T-helper 1 cell treated with Interleukin-12 subunit alpha and Interleukin-12 subunit beta and Interleukin-4 antibody, amounts not matched to agents 30 ng/mL and 1 ng/mL, for 36 hours (primary cell): ENCODE results near the gene RIPOR2. TPM values are rescaled to one million over a fixed set of nuclear protein-coding genes. Genes with fewer than 3 reads are reported as not detected.
"Not testable (repeated sequence)": the region's sequence is repeated elsewhere in the genome, so short reads cannot be mapped to it uniquely, and the experiment has no call there.

Experiments
- intact Hi-C: fragments of 100-400 bp; cut with micrococcal nuclease; formaldehyde crosslinking; loops from one replicate; pipeline ENCODE4 v1.15.1; 2024
- total RNA-seq: library from RNA; stranded (reverse); gene quantifications from 2 replicates; pipeline ENCODE4 v1.2.3, GENCODE V29; 2022

Gene RIPOR2
- total RNA-seq, 1 donor from 2014 or later = 214 TPM

DNA sequence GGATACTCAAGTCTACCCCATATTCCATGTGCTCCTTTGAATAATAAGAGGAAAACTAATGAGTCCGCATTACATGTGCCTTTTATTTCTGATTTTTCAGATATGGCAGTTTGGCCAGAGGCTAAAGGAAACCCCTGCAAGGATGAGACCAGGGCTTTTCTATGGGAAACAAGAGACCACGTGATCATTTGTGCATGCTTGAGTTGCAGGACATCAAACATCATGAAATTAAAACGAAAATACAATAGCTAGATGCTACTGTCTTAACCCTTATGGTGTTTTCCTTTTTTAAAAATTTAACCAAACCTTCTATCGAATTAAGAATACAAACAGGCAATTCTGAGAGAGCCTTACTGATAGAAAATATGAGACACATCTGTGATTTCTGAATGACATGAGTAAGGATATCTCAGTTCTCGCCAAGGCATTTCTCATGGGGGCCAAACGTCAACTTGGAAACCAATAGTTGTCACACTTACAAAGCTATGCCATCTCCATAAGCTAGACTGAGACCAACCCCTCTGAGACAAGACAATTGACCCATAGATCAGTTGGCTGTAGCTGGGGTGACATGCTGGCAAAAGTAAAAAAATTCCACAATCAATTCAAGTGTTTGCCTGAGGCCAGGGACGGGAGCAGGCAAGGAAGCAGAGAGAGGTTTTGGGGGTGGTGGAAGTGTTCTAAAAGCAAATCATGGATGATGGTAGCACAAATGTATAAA is 52.8 kb downstream of the RIPOR2 start:
- intact Hi-C loops = loop anchor here (2.0 kb wide), 1 partner anchor 52 kb away; the partner anchor contains the start of gene RIPOR2

DNA sequence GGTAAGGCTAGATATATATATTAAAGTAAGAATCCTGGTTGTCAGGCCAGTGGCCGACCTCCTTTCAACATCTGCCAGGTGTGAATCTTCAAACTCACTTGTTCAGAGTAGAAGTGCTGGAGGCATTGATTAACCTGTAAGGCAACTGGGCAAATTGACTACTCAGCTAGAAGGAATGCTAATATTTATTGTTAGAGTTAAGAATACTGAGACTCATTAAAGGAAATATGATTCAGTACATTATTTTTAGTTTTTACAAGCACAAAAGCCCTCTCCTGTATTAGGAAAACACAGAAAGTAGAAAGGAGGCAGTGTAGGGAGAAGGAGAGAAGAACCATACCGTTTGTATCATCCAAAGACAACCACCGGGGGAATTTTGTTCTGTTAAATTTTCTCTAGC is 53.5 kb downstream of the RIPOR2 start:
- intact Hi-C loops = loop anchor here (2.0 kb wide), 1 partner anchor 53 kb away; the partner anchor contains the start of gene RIPOR2

DNA sequence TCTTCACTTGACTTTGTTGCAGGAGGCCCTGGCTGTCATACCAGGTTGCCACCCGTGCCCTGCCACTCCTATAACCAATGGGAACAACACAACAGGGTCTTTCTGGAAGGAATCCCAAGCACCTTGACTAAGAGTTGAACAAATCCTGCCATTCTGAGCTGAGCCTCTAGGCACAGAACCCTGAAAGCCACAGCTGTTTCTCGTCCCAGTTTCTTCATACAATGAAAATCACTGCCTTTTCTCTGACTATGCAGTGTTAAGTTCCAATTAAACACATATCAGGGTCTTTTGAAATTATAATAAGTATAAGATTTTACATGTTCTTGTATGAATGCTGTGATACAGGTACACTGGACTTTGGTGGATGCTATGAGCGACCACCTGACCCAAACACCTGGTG is 54.4 kb downstream of the RIPOR2 start:
- intact Hi-C loops = no loop called here

DNA sequence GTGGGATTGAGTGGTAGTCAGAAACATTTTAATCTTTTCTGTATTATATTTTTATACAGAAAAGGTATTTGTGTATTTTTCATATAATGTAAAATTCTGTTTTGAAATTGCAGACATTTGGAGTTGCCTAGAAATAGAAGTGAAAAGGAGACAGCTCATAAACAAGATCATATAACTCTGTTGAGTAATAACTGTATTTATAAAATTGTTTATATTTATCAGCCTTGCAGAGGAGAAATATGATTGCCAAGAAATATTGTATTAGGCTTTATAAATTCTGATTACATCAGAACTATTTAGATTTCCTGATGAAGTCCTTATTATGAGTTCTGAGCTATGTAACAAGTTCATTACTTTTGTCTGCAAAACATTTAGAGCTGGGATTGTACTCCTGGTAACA is 55.3 kb downstream of the RIPOR2 start:
- intact Hi-C loops = no loop called here

DNA sequence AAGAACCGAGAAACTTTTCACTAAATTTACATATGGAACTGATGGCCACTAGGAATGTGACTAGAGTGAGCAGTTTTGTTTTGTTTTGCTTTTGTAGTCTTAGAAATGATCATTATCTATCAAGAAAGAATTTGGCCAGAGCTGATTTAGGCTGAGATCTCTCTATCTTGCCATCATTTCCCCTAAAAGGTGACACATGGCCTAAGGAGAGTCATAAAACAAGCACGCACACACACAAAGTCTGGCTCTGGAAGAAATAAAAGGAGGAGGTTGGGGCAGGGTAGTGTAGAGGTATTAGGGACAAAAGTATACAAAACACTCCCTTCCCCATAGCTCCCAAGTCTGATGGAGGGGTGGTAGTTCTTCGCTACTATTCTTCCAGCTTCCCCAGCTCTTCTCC is 56.4 kb downstream of the RIPOR2 start:
- intact Hi-C loops = no loop called here

DNA sequence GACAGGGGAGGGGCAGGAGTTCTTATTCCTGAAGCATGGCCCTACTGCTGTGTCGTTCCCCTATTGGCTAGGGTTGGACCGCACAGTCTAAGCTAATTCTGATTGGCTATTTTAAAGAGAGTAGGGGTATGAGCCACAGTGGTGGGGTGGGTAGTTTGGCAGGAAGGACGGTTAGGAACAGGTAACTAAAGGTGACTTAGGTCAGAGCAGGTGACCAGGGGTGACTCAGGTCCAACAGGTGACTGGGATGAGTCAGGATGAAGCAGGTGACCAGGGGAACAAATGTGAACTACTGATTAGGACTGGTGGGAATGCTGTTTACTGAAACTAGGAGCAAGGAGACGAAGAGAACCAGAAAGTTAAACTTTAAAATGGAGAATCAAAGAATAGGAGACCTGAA is 58.0 kb downstream of the RIPOR2 start:
- intact Hi-C loops = not testable (repeated sequence)

DNA sequence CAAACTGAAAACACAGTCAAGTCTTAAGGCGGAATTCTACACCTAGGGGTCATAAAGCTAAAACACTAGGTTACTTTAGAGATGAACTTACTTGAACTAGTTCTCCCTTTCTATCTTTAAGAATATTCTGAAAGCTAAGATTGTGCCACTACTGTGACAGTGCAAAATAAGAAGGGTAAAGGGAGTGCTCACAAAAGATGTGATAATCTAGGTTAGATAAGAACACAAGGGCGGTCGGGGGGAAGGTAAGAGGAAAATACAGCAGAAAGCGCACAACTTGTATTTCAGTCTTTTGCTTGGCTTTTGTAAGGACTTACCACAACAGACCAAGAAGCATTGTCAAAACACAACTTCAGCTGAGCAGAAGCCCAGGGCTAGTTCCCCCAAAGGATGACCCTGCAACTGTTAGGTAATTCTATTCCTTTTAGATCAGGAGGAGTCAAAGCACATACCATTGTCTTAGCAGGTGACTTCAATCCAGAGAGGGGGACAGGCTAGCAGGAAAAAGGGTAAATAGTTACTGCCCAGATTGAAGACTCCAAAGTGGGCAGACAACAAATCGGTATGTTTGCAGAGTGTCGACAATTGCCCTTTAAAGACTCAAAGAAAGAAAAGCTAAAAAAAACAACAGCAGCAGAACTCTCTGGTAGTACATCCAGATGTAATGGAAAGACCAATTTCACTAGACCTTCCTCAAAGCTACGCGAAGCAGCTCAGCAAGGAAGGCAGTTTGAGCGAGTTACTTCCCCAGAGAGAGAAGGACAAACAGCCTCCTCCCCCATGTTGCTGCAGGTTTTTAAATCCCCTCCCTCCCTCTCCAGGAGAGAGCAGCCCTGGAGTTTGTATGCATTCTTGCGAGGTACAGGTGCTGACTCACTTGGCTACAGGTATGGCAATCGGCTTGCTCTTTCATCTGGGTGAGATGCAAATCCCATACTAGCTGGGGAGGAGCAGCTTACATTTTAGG is 59.0 kb downstream of the RIPOR2 start:
- intact Hi-C loops = no loop called here

DNA sequence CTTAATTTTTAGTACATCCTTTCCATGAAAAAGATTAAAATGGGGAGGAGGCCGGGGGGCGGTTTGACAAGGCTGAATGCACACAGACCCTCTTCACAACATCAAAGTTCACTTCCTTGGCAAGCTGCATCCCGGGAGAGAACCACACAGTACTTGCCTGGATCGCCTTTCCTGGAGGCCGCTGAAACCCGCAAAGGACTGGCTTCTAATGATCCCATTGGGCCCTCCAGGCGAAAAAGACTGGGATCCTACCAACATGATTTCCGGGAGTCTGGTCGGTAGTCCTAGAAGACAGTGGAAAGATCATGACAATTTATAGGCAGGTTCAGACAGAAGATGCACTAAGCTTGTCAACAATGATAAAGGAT is 60.2 kb downstream of the RIPOR2 start:
- intact Hi-C loops = no loop called here

DNA sequence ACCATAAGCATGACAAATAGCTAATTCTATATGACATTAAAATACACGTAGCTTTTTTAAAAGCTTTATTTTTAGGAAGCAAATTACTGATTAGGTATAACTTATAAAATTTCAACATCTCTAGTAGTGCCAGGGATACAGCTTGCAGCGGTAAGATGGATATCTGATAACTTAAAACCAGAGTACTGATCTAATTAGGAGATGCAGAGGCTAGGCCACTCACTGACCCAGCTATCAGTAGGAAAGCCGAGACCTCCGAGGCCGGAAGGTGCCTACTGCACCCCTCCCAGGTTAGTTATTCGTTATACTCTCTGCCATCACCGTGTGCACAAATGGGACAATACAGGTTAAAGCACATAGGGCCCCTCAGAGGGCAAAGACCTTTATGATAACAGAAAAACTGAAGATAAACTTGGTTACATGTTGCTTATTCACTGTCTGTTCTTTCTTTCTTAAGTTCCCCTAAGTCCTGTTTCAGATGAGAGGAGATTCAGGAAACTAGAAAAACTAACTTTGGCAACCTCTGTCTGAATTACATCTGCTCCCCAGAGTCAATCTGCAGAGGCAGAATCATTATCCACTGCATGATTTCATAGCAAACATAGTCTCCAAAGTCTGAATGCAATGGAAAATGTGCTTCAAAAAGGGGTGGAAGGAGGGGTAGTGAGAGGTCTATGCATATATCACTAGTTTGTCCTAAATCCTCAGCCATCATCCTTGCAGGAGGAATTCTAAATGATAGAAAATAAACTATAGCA is 60.8 kb downstream of the RIPOR2 start:
- intact Hi-C loops = no loop called here

DNA sequence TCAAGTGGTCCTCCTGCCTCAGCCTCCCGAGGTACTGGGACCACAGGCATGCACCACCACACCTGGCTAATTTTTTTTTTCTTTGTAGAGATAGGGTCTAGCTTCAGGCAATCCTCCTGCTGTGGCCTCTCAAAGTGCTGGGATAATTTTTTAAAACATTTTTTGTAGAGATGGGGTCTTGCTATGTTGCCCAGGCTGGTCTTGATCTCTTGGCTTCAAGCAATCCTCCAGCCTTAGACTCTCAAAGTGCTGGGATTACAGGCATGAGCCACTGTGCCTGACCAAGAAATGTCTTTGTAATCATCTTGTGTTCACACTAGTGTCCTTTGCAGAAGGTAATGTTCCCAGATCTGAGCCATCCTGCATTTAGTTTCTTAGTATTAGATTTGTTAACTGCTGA is 61.6 kb downstream of the RIPOR2 start:
- intact Hi-C loops = no loop called here

DNA sequence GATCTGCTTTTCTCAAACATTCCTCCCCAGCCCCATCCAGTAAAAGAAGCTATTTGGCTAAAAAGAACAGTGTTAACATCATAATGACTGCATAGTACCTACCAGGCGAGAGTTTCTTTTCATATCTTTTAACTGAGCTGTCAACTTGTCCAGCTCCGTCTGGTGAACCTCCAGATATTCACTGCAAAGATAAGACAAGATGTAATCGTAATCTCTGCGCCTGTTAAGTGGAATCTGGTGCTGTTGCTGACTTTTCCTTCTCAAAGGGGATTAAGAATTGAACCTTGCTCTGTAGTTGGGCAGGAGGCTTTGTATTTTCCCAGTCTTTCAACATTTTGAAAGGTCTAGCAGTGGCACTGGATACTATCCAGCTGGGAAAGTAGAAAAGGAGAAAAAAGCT is 63.0 kb downstream of the RIPOR2 start:
- intact Hi-C loops = no loop called here

DNA sequence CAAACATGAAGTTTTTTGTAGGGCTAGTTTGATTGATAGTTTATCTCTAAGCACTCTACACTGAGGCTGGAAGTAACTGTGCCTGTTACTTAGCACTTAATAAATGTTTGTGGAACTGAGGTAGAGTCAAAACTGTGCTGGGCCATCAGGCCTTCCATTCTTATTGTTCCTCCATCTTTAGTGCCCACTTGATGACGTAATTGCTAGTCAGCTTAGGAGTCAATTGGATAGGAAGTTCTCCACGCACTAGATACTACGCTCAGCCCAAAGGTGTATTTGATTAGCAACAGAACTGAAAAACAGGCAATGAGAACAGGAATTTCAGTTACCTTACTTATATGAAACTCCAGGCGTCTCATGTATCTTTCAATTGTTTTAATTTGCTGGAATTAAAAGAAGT is 67.0 kb downstream of the RIPOR2 start:
- intact Hi-C loops = no loop called here

DNA sequence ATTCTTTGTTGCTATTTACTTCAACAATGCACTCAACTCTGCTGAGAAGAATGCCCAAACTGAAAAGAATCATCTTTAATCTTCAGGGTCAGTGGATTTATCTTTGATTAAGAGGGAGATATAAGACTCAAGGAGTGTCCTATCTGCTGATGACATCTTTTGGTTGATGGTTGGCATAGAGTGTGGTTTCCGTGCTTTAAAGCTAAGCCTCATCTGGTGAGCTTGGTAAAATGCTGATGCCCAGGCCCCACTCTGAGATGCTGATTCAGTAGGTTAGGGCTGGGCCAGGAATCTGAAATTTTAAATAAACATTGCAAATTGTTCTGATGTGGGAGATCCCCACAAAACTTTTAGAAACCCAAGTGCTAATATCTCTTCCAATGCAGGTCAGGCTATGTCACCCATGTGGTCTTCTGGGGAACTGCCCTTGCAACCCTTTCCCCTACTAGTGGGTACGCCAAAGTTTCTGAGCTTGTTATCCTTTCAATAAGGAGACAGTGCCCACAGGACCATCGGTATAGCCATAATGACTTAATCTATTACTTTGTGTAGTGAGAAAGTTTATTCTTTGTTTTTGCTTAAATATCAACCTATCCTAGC is 68.6 kb downstream of the RIPOR2 start:
- intact Hi-C loops = no loop called here

DNA sequence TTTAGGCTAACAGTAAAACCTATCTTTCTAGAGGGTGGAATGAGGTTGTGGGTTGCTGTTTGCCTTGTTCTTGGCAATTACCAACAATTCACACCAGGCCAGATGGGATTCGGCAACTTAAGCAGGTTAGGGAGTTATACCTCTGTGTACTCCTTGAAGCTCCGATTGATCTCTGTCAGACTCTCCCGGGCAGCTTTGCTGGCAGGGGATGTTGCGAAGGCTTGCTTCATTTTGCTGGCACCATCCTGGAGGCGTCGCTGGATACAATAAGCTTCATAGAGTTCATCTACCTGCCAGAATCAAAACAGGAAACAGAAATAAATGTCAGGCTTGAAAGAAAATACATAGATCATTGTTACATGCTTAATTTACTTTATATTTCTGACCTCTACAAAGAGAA is 70.6 kb downstream of the RIPOR2 start:
- intact Hi-C loops = no loop called here

DNA sequence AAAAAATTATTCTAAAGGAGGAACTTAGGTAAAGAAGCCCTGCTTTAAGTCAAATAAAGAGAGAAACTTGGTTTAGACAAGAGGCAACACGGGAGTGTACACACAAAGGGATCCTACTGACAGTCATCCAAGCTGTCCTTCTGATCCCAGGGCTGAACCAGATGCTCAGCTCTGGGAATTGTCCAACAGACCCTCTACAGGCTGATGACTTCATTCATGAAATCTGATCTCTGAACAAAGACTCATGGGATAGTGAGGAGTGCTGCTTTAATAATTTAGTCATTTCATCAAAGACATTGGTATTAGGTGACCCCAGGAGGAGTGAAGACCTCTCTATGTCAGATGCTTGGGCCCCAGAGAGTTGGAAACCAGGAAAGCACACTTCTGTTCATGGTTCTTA is 71.4 kb downstream of the RIPOR2 start:
- intact Hi-C loops = no loop called here

DNA sequence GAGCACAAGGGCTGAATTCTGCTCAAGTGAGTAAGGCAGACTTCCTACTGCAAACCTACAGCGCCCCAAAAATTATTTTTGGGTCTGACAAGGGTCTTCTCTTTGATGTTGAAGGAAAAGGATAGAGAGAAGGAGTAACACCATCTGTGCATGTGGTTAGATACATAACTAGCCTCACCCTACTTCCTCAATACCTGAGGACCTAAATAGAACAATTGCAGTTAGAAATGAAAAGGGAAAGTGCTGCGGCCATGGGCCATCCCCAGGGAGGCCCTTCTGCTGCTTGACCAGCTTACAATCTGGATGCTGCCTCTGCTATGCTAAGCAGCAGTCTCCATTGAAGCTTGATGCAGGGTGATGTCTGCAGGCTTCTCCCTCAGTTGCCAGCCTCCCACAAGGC is 73.8 kb downstream of the RIPOR2 start:
- intact Hi-C loops = no loop called here

DNA sequence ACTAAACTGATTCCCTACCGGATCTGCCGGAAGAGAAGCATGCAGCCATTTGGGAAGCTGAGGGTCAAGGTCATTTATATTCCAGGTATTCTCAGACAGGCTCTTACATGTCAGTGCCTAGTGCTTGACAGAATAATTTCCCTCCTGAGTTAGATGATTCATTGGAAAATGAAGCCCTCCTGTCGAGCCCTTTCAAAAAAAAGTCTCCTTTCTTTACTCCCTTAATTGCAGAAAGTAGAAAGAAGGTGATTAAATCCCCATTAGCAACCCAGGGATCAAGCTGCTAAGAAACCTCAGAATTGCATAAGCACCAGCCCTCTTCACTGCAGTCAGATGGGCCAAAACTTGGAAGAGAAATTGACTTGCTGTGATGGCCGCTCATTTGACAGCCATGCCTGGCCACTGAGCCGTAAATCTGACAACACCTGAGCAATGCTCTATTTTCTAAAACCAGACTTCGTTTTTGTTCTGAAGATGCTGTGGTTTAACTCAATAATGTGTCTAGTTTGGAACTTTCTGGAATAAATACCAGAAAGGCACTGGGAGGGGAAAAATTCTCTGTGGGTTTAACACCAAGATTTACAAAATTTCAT is 76.1 kb downstream of the RIPOR2 start:
- intact Hi-C loops = loop anchor here (2.0 kb wide), 1 partner anchor 41 kb away; no protein-coding TSS in a partner anchor

DNA sequence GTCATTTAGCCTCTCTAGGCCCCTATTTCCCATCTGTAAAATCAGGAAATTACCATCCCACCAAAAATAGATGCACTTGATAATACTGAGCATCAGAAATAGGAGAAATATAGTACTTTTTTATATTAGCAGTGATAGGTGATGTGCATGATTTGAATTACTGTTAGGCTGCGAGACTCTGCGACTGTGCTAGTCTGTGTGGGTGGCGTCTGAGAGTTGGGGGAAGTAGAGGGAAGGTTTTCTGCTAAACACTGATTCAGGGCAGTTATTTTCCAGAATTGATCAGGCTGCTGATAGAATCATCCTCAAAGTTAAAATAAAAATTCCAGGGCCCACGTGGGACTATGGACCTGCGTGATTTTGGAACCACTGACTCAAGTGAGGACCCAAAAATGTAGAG is 76.6 kb downstream of the RIPOR2 start:
- intact Hi-C loops = loop anchor here (2.0 kb wide), 1 partner anchor 42 kb away; no protein-coding TSS in a partner anchor

DNA sequence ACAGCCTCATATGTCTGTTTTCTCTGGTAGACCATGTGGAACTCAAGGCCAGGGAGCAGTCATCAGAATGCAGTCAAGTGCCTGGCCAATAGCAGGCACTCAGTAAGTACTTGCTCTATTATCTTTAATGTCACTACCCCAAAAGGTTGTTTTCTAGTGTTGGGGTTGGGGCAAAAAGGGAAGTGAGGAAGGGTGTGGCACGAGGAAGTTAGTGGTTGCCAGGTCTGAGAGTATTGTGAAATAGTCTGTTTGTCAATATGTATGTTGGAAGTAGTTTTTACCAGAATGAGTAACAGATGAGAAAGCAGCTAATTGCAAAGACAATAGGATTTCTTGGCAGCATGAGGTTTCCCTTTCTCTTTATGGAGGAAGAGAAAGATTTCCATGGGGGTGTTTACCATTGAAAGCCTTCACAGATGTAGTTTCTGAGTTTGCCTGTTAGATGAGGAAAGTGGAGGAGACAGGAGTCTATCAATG is 77.5 kb downstream of the RIPOR2 start:
- intact Hi-C loops = loop anchor here (1.0 to 2.0 kb wide), 6 partner anchors 8 to 280 kb away; partner anchors contain the start of gene C6orf62

DNA sequence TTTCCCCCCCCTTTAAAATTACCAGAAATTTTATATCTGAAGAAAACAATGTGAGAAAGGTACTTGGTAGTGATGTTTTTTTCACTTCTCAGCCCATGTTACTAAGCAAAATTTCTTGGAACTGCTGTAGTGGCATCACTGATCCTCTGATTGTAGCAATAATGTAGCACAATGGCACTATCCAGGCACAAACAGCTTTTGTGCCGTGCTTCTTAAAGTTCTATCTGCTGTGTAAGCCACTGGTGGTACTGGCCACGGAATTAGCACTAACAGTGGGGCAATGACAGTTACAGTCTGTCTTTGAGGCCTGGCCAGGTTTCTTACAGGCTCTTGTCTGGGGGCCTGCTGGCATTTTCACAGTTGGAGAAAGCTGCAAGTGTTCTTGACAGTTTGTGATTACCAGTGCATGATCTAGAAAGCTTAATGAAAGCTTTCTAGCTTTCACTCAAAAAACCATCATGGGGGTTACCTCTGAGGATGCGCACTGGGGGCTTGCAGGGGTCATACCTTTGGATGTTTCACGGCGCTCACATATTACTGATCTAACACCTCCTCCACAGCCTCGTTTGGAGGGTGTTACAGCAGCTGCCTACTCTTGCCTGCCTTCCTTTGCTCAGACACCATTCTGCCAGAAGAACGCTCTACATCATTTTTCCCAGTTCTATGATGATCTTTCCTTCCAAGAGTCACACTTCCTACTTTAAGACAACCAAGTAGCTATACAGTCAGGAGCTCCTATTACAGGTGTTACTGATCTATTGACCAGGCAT is 78.7 kb downstream of the RIPOR2 start:
- intact Hi-C loops = loop anchor here (1.0 to 2.0 kb wide), 7 partner anchors 79 to 213 kb away; partner anchors contain the start of gene GMNN
